ENCODE results near the gene FAM13C. TPM values are rescaled to one million over a fixed set of nuclear protein-coding genes. Genes with fewer than 3 reads are reported as not detected.

Gene FAM13C
- total and polyA plus RNA-seq, 2 of the 13 experiments (the other 11 are each of a cell fraction or from before 2014, with no cell fraction given), result 0.07 to 0.26 TPM

DNA sequence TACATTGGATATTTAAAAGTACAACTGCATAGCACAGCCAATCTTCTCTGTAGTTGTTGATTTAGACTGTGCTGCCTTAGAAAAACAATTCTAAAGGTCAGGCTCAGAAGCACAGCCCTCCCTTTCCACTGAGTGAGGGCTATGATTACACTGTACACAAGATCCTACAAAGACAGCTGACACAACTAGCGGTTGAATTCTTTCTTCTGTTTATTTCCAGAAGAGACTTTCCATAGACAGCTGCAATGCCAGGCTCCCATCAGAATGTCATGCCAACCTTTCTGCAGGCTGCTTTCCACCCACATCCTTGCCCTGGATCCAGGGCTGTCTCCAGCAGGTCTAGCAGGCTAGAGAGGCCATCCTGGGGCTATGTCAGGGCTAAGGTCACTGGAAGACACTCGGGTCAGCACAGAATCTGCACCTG, 39.3 kb downstream of the FAM13C start (continued):
- TF ChIP-seq ZNF235 (CRISPR knock-in tag; IDR thresholded peaks at IDR 0.05; ENCODE audit: borderline replicate concordance) (no peak), ZKSCAN5 (CRISPR knock-in tag; IDR thresholded peaks at IDR 0.05) (no peak), MYC (CRISPR knock-in tag; IDR thresholded peaks at IDR 0.05; ENCODE audit: borderline replicate concordance) (no peak), ZNF674 (CRISPR knock-in tag; IDR thresholded peaks at IDR 0.05; ENCODE audit: low read depth) (no peak), ZFP36L2 (CRISPR knock-in tag; IDR thresholded peaks at IDR 0.05) (no peak), TRIM24 (CRISPR knock-in tag; IDR thresholded peaks at IDR 0.05) (no peak), CCAR2 (optimal IDR thresholded peaks at IDR 0.05; ENCODE audit: low read depth, low read length) (no peak), KDM5A (IDR thresholded peaks at IDR 0.05; ENCODE audit: borderline replicate concordance, low read length) (no peak), ZNF264 (CRISPR knock-in tag; IDR thresholded peaks at IDR 0.05) (no peak), ZNF256 (CRISPR knock-in tag; conservative IDR thresholded peaks at IDR 0.05) (no peak), SOX6 (IDR thresholded peaks at IDR 0.05) (no peak), SOX6 (CRISPR knock-in tag; IDR thresholded peaks at IDR 0.05) (peak; percentile 61), CENPT (CRISPR knock-in tag; IDR thresholded peaks at IDR 0.05; ENCODE audit: low read depth) (no peak), SCMH1 (CRISPR knock-in tag; IDR thresholded peaks at IDR 0.05; ENCODE audit: borderline replicate concordance) (no peak), POLR2G (IDR thresholded peaks at IDR 0.05; ENCODE audit: low read depth, low read length) (no peak), PITX1 (CRISPR knock-in tag; IDR thresholded peaks at IDR 0.05) (peak; percentile 38; the same call in 1 of the 2 replicates)
- TF ChIP-seq, protein P1, sequence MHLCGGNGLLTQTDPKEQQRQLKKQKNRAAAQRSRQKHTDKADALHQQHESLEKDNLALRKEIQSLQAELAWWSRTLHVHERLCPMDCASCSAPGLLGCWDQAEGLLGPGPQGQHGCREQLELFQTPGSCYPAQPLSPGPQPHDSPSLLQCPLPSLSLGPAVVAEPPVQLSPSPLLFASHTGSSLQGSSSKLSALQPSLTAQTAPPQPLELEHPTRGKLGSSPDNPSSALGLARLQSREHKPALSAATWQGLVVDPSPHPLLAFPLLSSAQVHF (CRISPR knock-in tag; IDR thresholded peaks at IDR 0.05), result no peak
- TF ChIP-seq, protein P2, sequence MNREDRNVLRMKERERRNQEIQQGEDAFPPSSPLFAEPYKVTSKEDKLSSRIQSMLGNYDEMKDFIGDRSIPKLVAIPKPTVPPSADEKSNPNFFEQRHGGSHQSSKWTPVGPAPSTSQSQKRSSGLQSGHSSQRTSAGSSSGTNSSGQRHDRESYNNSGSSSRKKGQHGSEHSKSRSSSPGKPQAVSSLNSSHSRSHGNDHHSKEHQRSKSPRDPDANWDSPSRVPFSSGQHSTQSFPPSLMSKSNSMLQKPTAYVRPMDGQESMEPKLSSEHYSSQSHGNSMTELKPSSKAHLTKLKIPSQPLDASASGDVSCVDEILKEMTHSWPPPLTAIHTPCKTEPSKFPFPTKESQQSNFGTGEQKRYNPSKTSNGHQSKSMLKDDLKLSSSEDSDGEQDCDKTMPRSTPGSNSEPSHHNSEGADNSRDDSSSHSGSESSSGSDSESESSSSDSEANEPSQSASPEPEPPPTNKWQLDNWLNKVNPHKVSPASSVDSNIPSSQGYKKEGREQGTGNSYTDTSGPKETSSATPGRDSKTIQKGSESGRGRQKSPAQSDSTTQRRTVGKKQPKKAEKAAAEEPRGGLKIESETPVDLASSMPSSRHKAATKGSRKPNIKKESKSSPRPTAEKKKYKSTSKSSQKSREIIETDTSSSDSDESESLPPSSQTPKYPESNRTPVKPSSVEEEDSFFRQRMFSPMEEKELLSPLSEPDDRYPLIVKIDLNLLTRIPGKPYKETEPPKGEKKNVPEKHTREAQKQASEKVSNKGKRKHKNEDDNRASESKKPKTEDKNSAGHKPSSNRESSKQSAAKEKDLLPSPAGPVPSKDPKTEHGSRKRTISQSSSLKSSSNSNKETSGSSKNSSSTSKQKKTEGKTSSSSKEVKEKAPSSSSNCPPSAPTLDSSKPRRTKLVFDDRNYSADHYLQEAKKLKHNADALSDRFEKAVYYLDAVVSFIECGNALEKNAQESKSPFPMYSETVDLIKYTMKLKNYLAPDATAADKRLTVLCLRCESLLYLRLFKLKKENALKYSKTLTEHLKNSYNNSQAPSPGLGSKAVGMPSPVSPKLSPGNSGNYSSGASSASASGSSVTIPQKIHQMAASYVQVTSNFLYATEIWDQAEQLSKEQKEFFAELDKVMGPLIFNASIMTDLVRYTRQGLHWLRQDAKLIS (CRISPR knock-in tag; IDR thresholded peaks at IDR 0.05), result no peak
- TF ChIP-seq, protein P3, sequence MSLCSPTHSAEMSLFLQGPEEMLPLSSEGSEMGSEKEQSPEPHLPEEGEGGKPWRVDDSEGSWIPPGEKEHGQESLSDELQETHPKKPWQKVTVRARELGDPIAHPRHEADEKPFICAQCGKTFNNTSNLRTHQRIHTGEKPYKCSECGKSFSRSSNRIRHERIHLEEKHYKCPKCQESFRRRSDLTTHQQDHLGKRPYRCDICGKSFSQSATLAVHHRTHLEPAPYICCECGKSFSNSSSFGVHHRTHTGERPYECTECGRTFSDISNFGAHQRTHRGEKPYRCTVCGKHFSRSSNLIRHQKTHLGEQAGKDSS (CRISPR knock-in tag; IDR thresholded peaks at IDR 0.05; ENCODE audit: borderline replicate concordance, low read depth), result no peak
- TF ChIP-seq, protein P4, sequence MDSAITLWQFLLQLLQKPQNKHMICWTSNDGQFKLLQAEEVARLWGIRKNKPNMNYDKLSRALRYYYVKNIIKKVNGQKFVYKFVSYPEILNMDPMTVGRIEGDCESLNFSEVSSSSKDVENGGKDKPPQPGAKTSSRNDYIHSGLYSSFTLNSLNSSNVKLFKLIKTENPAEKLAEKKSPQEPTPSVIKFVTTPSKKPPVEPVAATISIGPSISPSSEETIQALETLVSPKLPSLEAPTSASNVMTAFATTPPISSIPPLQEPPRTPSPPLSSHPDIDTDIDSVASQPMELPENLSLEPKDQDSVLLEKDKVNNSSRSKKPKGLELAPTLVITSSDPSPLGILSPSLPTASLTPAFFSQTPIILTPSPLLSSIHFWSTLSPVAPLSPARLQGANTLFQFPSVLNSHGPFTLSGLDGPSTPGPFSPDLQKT (CRISPR knock-in tag; IDR thresholded peaks at IDR 0.05; ENCODE audit: borderline replicate concordance), result no peak
- TF ChIP-seq, protein P5, sequence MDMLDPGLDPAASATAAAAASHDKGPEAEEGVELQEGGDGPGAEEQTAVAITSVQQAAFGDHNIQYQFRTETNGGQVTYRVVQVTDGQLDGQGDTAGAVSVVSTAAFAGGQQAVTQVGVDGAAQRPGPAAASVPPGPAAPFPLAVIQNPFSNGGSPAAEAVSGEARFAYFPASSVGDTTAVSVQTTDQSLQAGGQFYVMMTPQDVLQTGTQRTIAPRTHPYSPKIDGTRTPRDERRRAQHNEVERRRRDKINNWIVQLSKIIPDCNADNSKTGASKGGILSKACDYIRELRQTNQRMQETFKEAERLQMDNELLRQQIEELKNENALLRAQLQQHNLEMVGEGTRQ (IDR thresholded peaks at IDR 0.05; ENCODE audit: low read depth, low read length), result no peak
- TF ChIP-seq, protein P5 (CRISPR knock-in tag; IDR thresholded peaks at IDR 0.05; ENCODE audit: borderline replicate concordance), result no peak
- TF ChIP-seq, protein P6, sequence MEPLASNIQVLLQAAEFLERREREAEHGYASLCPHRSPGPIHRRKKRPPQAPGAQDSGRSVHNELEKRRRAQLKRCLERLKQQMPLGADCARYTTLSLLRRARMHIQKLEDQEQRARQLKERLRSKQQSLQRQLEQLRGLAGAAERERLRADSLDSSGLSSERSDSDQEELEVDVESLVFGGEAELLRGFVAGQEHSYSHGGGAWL (CRISPR knock-in tag; IDR thresholded peaks at IDR 0.05), result no peak

Data from HepG2 (cell line).